GM19452 (cell line): ENCODE measurements around the gene PLSCR1.
"Not testable (repeated sequence)": the region's sequence is repeated elsewhere in the genome, so short reads cannot be mapped to it uniquely, and the experiment has no call there.

Experiments
- ATAC-seq: cut with Tn5 transposase; IDR thresholded peaks from one replicate; pipeline ENCODE4 v1.9.1; 2021; ENCODE audit not compliant: unreplicated experiment

PLSCR1 gene

GRCh38 chr3:146476094-146476740 lies 68.2 kb downstream of the PLSCR1 start:
- ATAC-seq: no peak

- ATAC-seq: not testable (repeated sequence)
Observed at GRCh38 chr3:146474976-146475375, 69.4 kb downstream of the PLSCR1 start.

GRCh38 chr3:146473726-146474125 lies 70.7 kb downstream of the PLSCR1 start:
- ATAC-seq: no peak

GRCh38 chr3:146472611-146473010 lies 71.8 kb downstream of the PLSCR1 start:
- no peak for ATAC-seq

- no peak for ATAC-seq
Observed at GRCh38 chr3:146471012-146471411, 73.4 kb downstream of the PLSCR1 start.

- no peak for ATAC-seq
Observed at GRCh38 chr3:146470425-146470990, 73.9 kb downstream of the PLSCR1 start.

- ATAC-seq: peak; percentile 96
Observed at GRCh38 chr3:146469150-146470017, 75.0 kb downstream of the PLSCR1 start, which contains the start of gene PLSCR2. TSS of gene PLSCR2 (minus strand) at chr3:146469561. CDS start at chr3:146459904, 9,657 bp downstream.

- no peak for ATAC-seq
Observed at GRCh38 chr3:146468671-146469149, 75.7 kb downstream of the PLSCR1 start.

- ATAC-seq: no peak
Observed at GRCh38 chr3:146468234-146468633, 76.2 kb downstream of the PLSCR1 start.

- no peak for ATAC-seq
Observed at GRCh38 chr3:146466604-146467003, 77.8 kb downstream of the PLSCR1 start.

GRCh38 chr3:146465693-146466465 lies 78.5 kb downstream of the PLSCR1 start:
- ATAC-seq: no peak
